ENCODE data around the gene MAD2L1BP.

DNA sequence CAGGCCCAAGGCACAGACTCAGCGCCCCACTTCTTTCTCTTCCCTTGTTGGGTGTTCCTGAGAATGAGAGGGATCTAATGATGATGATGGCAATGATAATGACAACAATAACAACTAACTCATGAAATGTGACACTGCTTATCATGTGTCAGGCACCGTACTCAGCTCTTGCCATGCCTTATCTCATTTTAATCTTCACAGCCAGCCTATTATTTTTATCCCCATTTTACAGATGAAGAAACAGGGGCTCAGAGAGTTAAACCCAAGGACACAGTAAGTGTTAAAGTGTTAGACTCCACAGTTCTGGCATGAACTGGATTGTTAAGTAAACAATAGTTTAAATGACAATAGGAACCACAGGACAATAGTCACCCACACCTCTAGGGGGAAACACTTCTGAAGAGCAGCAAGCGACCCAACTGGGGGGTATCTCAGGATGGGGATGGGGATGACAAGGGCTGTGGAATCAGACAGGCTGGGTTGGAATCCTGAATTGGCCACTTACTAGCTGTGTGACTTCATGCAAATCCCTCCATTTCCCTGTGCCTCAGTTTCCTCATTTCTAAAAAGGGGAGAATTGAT is 21.7 kb downstream of the MAD2L1BP start:
- 0 out of 2 replicates have a peak, but pooled peaks have one; percentile 23 for TF ChIP-seq CTCF (conservative IDR thresholded peaks at IDR 0.05; ENCODE audit: low read length)
- no peak for TF ChIP-seq EZH2phosphoT487 (IDR thresholded peaks at IDR 0.05; ENCODE audit: borderline replicate concordance, low read depth, low read length)

Measured in OCI-LY7 (cell line).